Activated naive CD4-positive, alpha-beta T cell (primary cell): ENCODE data around the gene MSH5.
A peak's percentile ranks its signal among the peaks of the same experiment; 100 is the strongest.

Source experiments
- DNase-seq, 4 experiments: peaks; one replicate each; lab custom pipeline; 2025; lab: John Stamatoyannopoulos, UW

MSH5 gene

DNA sequence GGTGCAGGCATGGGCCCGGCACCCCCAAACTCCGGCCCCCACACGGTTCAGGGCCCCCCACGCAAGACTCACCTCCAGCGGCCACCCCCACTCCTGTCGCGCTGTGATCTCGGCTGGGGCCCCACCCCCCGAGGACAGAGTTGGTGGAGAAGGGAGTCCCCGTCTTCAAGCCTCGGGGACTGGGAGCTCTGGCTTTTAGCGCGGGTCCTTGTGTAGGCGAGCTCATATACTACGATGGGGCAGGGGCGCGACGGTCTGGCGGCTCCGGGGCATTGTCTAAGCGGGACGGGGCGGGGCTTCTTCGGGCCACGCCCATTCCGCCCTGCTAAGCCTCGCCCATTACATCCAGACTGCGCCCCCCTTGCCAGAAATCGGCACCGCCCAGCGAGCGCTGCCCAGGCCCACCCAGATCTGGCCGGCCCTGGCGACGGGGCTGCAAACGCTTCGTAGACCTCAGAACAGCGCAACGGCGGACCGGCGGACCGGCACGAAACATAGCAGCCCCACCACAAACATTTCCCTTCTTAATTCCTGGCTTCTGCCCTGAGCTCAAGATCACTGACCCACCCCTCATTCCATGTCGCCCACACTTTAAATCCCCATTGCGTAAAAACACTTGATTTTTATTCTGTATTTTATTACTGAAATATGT lies 9.7 kb upstream of the MSH5 start:
- peak in 3 of 4 experiments; percentile 20 to 57 (median 56) for DNase-seq

DNA sequence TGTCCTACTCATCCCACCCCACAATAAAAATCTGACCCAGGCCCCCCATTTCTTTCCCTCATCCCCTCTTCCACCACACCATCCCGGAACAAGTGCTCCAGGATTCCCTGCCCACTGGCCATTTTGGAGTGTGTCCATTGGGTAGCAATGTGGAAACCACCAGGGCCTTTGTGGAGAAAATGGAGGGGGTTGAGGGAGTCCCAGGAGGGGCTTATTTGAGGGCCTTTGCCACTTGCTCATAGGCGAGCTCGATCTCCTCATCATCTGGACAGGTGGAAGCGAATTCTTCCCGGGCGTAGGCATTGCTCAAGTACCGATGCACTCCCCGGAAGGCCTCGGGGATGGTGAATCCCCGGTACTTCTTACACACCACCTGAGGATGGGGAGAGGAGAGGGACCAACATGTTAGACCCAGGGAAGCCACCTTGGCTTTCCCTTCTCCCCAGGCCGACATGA lies 9.1 kb upstream of the MSH5 start:
- DNase-seq, result no peak

DNA sequence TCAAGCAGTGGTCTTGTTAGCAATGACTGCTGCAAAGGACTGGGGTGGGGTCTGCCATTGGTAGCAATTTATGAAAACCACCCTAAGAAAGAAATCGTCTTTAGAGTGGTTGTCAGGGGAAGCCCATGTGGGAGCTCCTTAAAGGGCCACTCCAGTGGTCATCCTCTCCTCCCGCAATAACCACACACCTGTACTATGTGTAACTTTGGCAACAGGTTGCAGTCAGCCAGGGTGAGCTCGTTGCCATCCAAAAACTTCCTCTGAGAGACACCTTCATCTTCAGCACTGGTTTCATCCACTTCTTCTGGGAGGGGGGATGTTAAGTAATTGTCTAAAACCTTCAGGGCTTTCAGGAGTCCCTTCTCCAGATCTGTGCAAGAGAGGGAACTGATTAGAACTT lies 7.8 kb upstream of the MSH5 start:
- no peak for DNase-seq

DNA sequence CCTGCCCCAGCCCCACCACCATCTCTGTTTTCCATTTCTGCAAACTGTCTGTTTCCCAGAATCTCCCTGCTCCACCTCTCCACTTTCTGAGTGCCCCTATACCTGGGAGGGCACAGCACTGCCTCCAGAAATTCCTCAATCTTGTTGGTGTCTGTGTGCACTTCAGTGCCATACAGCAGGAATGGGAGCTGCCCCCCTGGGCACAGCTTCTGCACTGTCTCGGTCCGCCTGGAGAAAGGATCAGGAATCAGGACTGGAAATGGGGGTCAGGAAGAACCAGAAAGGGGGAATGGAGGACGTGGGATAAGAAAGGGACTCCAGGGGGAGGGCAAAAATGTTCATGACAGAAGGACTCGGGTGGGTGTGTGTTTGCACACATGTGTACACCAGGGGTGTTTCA lies 6.1 kb upstream of the MSH5 start:
- DNase-seq, result no peak

DNA sequence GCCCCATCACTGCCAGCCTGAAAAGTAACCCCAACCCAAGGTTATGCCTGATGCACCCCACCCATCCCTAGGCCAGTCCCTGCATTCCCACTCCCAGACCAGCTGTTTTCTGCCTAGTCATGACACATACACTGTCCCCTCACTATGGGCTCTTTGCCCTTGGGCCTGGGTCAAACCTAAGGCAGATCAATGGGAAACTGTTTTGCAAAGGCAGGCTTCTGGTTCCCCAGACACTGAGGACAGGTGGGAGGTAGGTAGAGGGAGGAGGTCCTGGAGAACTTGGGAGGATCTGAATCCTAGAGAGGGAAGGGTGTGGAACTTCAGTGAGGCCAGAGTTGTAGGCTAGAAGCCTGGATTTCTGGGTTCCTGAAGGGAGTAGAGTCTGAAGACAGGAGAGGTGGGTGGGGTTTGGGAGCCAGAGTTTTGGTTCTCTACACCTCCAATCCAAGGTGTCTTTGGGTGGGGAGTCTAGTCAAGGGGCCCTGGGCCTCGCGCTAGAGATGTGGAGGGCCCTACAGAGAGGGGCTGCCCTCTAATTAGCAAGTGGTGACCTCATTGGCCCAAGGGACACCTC lies 5.5 kb upstream of the MSH5 start:
- no peak for DNase-seq

DNA sequence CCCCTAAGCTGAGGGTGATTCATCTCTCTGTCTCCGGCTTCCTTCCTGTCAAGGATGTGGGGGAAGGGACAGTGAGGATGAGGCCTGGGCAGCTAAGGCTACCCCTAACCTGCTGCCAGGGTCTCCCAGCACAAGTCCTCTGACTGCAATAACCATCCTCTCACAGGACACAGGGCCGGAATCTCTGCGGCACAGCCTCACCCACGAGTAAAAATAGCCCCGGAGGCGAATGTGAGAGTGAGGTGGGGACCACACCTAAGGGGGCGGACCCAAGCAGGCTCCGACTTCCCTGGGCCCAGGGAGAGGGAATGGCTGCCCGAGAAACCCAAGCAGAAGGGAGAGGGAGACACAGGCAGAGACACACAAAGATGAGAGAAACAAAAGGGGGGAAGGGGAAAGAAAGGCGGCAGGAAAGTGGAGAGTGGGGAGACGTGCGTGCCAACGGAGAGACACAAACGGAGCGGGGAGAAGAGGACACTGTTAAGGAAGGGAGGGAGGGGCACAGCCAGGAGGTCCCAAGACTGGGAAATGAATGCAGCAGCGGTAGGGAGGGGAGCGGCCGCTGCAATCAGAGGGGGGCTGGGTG lies 4.9 kb upstream of the MSH5 start:
- peak in 1 of 4 experiments; percentile 18 for DNase-seq

DNA sequence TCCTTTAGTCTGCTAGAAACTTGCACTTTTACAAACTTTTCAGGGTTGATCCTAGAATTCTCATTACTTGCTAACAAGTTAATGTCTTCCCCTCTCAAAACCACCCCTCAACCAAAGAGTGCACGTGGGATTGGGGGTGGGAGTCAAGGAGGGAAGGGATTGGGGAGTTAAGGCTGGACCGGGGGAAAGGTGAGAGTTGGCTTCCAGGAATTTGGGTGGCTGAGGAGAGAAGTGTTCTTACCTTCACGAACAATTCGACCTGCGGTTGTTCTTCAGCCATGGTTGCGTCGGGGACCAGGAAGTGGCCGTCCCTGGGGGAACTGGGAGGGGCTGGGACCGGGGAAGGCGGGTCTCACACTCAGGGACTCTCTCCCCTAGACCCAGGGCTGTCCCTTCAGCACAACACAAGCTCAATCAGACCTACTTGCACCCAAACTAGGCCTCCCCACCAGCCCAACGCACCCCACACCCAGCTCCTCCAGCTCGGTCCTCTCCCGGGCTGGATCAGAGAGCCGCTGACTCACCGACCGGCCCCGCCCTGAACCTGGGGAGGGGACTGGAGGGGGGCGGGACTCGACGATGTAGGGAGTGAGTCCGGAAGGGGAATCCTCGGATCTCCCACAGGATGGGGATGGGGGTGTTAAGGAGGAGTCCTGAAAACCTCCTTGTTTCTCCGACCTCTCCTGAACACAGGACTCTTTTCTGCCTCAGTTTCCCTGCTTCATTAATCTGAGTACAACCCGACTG lies 3.6 kb upstream of the MSH5 start, which contains the start of gene CLIC1:
TSS of gene CLIC1 (minus strand) at position 510 of the 747 bp plus-strand sequence. CDS start at position 280, 230 bp downstream.
- peak; percentile 23 to 57 (median 26) for DNase-seq

DNA sequence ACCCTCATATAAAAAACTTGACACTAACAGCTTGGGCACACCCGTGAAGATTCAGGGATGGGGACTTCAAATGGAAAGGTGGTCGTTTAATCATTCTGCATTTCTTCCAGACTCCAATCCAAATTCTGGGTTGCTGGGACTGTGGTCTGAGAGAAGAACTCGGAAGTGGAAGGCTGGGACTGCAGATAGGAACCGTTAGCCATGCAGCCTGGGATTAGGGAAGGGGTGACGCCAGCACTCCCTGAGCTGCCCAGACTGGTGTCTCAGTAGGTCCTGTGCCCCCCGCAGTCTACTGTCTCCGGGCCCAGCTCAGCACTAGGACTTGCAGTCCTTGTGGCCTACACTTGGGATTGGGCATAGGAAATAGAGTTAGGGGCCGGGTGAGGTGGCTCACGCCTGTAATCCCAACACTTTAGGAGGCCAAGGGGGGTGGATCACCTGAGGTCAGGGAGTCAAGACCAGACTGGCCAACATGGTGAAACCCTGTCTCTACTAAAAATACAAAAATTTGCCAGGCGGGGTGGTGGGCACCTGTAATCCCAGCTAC lies 3.0 kb upstream of the MSH5 start:
- no peak for DNase-seq

DNA sequence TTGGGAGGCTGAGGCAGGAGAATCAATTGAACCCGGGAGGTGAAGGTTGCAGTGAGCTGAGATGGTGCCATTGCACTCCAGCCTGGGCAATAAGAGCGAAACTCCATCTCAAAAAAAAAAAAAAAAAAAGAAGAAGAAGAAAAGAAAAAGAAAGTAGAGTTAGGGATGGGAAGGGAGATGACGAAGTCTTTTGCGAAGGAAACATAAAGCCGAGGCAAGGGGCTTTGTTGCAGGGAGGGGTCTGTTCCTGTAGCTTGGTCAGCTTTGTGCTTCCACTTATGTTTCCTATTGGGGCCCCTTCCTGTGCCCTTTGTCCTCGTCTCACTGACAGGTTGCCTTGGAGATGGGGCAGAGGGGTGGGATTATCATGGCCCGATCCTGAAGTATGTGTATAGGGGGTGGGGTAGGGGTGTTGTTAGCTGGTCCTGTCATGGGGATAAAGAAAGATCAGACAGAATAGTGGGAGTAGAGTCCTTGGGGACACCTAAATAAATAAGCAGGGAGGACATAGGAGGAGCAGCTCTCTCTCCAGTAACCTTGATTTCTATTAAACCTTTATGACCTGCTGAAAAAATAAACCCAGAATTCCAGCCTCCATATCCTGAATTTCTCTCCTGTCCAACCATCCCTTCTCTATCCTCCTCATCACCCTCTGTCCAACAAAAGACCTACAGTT lies 2.4 kb upstream of the MSH5 start:
- no peak for DNase-seq

DNA sequence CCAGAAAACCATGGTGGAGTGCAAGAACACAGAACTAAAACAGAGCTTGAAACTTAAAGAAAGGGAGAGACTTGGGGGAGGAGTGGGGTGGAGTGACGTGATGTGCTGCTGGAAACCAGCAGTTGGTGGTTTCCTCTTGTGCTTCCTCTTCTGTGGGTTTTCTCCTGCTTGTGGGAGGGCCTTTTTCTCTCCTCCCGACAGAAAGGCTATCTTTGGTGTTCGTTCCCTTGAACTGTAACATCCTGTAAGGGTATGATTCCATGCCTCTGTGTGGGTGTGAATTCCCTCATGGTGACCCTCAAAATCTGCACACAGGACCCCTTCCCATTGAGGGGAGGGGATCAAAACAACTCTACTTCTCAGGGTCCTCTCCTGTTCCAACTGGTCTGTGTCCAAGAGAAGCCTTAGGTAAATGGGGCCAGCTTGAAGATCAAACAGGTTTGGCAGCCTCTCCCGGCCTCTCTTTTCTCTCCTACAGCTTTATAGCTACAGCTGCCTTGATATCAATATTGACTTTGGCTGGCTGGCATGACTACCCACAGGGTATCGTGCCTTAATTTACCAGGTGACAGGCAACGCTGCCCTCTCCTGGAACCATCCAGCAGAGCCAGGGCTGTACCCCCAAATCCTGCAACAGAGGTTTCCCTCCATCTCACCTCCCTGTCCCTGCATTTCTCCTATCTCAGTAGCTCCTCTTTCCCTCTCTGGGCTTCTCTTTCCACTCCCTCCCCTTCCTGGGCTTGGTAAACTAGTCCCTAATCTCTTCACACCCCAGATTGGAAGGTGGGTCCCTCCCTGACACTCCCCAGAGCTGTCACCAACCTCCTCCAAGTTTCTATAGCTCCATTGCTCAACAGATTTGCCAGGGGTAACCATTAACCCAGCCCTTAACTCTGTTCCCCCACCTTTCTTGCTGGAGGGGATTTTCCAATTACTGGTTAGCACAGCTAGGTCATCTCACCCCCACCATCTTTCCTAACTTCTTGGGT lies 1.5 kb upstream of the MSH5 start:
- peak in 2 of 4 experiments; percentile 25 to 27 for DNase-seq

DNA sequence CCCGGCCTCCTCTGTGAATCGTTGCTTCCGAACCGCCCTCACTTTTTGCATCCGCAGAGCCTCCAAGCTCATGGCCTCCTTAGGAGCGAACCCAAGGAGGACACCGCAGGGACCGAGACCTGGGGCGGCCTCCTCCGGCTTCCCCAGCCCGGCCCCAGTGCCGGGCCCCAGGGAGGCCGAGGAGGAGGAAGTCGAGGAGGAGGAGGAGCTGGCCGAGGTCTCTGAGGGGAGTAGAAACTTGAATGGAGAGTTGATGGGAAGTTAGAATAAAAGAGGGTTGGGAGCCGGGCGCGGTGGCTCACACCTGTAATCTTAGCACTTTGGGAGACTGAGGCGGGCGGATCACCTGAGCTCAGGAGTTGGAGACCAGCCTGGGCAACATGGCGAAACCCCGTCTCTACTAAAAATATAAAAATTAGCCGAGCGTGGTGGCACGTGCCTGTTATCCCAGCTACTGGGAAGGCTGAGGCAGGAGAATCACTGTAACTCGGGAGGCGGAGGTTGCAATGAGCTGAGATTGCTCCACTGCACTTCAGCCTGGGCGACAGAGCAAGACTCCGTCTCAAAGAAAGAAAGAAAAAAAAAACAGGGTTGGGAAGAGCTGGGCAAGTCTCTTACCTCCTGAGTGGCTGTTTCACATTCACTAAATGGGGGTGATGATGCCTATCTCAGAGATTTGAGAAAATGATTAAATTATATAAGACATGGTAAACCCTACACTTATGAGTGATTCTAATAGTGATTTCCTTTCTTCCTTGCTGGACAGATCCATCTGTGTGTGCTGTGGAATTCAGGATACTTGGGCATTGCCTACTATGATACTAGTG lies 805 bp downstream of the MSH5 start:
- no peak for DNase-seq

DNA sequence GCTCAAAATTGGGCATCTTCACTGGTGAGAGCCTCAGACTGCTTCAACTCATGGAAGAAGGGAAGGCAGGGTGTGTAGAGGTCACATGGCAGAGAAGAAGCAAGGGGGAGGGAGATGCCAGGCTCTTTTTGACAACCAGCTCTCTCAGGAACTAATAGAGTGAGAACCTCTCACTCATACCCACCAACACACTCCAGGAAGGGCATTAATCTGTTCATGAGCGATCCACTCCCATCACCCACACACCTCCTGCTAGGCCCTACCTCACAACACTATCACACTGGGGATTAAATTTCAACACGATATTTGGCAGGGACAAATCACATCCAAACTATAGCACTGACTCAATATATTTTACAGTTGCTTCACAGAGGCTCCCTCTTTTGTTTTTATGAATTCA lies 2.0 kb downstream of the MSH5 start:
- no peak for DNase-seq

DNA sequence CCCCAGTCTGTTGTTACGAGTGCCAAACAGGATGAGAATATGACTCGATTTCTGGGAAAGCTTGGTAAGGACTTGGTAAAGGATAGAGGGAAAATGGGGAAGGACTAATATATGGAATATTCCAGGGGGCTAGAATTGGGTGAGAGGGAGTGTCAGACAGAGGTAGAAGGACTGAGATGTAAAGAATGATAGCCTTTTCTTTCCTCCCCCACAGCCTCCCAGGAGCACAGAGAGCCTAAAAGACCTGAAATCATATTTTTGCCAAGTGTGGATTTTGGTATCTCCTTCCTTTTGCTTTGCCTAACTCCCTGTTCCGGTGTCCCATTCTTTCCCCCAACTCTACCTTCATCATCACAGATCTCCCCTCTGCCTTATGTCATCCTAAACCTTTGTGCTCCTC lies 3.1 kb downstream of the MSH5 start:
- DNase-seq, result no peak

DNA sequence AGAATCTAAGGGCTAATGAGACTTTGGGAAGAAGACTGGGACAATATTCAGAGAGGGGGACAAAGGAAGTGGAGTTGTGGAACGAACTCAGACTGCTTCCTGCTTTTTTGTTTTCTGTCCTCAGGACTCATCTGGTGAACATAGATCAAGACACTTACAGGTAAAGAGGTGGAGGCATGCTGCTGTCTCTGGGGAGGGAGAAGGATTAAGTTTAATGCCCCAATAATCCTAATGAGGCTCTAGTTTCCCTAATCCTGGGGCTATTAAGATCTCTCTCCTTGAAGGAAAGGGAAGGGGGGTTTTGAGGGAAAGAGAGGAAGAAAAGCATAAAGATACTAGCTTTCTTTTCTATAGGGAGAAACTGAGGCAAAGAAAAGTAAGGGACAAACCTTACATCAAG lies 4.6 kb downstream of the MSH5 start:
- DNase-seq, result no peak

DNA sequence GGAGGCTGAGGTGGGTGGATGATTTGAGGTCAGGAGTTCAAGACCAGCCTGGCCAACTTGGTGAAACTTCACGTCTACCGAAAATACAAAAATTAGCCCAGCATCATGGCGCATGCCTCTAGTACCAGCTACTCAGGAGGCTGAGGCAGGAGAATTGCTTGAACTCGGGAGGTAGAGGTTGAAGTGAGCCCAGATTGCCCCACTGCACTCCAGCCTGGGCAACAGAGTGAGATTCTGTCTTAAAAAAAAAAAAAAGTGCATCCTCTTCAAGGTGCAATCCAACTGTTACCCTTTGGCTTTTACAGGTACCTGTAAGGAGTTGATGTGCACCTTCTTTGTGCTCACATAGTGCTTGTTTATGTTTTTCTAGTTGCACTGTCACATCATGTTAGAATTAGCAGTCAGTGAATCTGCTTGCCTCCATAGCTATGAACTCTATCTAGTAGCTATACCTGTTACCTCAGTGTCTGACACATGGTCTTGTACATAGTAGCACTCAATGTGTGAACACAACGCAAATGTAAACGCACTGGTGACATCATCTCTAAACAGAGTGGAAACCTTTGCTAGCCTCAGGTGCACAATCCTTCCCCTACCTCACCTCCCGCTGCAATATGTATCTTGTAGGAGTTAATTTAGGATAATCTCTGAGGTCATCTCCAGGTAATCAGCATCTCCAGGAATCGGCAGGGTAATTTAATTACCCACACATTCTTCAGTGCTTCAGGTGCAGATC lies 9.7 kb downstream of the MSH5 start:
- no peak for DNase-seq

DNA sequence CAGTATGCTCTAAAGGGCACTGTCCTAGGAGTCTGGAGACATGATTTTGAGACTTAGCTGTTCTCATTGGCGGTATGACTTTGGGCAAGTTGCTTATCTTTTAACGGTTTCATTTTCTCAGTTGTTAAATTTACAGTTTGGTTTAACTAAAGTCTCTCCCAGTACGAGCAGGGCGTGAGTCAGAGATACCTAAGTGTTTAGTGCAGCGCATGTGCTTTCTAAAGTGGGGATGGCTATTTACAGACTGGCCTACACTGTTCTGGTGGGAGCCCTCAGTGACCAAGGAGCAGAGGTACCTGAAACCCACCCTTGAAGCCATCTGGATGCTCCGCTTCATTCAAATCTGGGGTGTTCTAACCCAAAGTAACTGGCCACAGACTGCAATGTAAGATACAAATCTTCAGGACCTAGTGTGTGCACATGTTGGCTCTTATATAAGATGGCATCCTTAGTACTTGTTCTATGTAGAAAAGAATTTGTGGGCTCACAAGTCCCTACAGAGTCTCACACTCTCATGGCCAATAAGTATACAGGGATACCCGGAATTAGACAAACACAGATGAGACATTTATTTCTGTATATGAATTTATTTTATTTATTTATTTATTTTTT lies 10.7 kb downstream of the MSH5 start:
- DNase-seq, result no peak

DNA sequence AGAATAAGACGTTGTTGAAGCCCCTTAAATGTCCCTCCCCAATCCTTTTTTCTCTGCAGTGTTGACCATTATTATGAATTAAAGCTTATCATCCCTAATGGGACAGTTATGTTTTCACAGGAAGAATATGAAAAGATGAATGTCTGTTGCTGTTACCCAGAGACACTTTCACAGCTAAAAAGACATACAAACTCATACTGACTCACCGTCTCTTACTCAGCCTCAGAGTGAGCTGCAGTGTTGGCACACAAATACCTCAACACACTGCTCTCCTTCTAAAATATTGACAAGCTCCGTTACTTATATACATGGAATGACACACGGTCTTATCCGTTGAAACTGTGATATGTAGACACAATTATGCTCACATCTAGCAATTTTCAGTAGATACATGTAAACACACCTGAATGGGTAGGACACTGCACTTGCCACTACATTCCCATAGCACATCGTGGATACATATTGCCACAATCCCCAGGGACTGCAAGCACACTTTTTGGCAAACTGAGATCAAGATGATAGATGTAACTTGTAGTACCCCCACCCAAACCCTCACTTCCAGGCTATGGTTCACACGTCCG lies 13.0 kb downstream of the MSH5 start:
- no peak for DNase-seq

DNA sequence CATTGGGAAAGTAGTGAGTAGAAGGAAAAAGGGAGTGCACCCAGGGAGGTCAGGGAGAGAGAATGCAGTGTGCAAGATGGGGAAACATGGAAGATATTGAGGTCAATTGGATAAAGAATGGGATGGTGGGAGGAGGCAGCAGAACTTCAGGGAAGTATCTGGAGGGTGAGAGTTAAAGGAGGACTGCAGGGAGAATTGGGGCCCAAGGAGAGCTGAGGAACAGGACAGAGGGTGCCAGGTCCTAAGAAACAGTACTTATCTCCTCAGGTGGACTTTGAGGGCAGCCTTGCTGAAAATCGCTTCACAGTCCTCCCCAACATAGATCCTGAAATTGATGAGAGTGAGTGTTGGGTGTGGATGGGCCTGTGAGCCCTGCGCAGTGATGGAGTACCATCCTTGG lies 18.5 kb downstream of the MSH5 start:
- DNase-seq, result no peak
